ENCODE data around the gene FBH1.

FBH1 gene

DNA sequence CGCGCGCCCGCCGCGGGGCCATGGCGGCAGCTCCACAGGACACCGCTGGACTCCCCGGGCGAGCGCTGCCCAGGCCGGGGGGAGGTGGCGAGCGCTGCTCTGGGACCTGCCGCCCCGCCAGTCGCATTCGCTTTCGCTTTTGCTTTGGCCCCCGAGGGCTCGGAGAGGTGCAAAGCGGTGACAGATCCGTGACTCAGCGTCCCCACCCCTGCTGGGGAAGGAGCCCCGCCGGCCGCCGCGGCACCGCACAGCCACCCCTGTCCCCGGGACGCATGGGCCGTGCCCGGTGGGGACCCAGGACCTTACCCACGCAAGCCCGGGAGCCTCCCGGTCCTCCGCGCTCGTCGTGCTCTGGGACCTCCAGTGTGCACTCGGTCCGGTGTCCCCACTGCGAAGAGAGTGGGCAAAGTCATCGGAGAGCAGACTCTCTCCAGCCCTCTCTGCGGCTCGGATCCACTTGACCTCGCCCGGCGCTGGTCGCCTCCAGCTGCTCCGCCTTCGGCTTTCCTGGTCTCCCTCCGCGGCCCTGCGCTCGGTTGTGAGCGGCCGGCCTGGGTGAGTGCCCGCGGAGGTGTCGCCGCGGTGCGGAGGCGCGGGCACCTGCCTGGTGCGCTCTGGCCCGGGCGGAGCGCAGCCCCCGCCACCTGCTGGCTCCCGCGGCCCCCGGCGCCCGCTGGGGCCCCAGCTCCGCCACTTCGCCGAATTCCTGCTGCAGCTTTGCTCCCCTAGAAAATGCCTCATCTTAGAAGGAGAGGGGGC is 87.6 kb downstream of the FBH1 start, which contains the start of gene IL15RA:
Gene IL15RA (minus strand): TSS at position 73 of the 759 bp plus-strand sequence. CDS start 51 bp downstream, at position 22.
- Histone ChIP-seq H3K4me3 (ENCODE audit: low read depth, low read length, poor library complexity, severe bottlenecking) (peak within 1 kb of the TSS; percentile 66), H3K4me1 (ENCODE audit: insufficient read depth, low read length, severe bottlenecking) (peaks cover 15% of the 10 kb centered on the region), H3K36me3 (ENCODE audit: insufficient read depth, low read length) (no peaks in the 10 kb centered on the region), H3K4me2 (ENCODE audit: low read length) (peak within 1 kb of the TSS; percentile 60), H3K9ac (ENCODE audit: low read length) (peak within 1 kb of the TSS; percentile 42), H4K20me1 (ENCODE audit: insufficient read depth, low read length) (no peaks in the 10 kb centered on the region), H3K9me3 (ENCODE audit: low read length) (no peaks in the 10 kb centered on the region), H3K9me2 (ENCODE audit: low read depth, low read length) (no peaks in the 10 kb centered on the region), H3F3A (ENCODE audit: insufficient read depth, low read length) (no peaks in the 10 kb centered on the region), H3K27ac (ENCODE audit: low read depth, low read length, poor library complexity, severe bottlenecking) (no peak within 1 kb of the TSS), H2AFZ (ENCODE audit: low read length) (no peak within 1 kb of the TSS), H3K79me2 (ENCODE audit: insufficient read depth, low read length) (no peaks in the 10 kb centered on the region), H3K27me3 (ENCODE audit: insufficient read depth, low read length) (no peaks in the 10 kb centered on the region; the same call in 1 of the 2 replicates)
- no peak for TF ChIP-seq EZH2 (IDR thresholded peaks at IDR 0.05; ENCODE audit: borderline replicate concordance, low read length)
- TF ChIP-seq, protein P1, sequence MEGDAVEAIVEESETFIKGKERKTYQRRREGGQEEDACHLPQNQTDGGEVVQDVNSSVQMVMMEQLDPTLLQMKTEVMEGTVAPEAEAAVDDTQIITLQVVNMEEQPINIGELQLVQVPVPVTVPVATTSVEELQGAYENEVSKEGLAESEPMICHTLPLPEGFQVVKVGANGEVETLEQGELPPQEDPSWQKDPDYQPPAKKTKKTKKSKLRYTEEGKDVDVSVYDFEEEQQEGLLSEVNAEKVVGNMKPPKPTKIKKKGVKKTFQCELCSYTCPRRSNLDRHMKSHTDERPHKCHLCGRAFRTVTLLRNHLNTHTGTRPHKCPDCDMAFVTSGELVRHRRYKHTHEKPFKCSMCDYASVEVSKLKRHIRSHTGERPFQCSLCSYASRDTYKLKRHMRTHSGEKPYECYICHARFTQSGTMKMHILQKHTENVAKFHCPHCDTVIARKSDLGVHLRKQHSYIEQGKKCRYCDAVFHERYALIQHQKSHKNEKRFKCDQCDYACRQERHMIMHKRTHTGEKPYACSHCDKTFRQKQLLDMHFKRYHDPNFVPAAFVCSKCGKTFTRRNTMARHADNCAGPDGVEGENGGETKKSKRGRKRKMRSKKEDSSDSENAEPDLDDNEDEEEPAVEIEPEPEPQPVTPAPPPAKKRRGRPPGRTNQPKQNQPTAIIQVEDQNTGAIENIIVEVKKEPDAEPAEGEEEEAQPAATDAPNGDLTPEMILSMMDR (IDR thresholded peaks at IDR 0.05; ENCODE audit: low read length): no peak; the same call in 1 of the 2 replicates

DNA sequence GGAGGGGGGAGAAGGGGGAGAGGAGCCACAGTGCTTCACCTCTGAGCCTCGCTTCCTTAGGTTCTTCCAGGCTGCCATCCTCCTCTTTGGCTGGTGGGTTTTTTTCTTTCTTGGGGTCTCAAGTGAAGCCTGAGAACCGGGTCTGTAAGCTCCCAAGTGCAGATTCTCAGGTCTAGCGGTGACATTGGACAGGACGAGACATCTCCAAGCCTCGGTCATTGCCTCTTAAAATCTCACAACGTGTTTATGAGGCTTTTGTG is 88.1 kb downstream of the FBH1 start:
- H3K9me3 ChIP-seq (ENCODE audit: low read length): no peaks in the 10 kb centered on the region
- H3K9ac ChIP-seq (ENCODE audit: low read length): peak overlapping the region; percentile 24; the same call in 1 of the 2 replicates
- H4K20me1 ChIP-seq (ENCODE audit: insufficient read depth, low read length): no peaks in the 10 kb centered on the region
- H3K27me3 ChIP-seq (ENCODE audit: insufficient read depth, low read length): no peaks in the 10 kb centered on the region; the same call in 1 of the 2 replicates
- no peaks in the 10 kb centered on the region for H3K9me2 ChIP-seq (ENCODE audit: low read depth, low read length)
- H3K4me3 ChIP-seq (ENCODE audit: low read depth, low read length, poor library complexity, severe bottlenecking): peak overlapping the region; percentile 66
- H3K27ac ChIP-seq (ENCODE audit: low read depth, low read length, poor library complexity, severe bottlenecking): no peak overlapping the region
- no peaks in the 10 kb centered on the region for H3F3A ChIP-seq (ENCODE audit: insufficient read depth, low read length)
- H2AFZ ChIP-seq (ENCODE audit: low read length): no peak overlapping the region
- H3K36me3 ChIP-seq (ENCODE audit: insufficient read depth, low read length): no peaks in the 10 kb centered on the region
- H3K4me1 ChIP-seq (ENCODE audit: insufficient read depth, low read length, severe bottlenecking): peaks cover 15% of the 10 kb centered on the region
- peak overlapping the region; percentile 60 for H3K4me2 ChIP-seq (ENCODE audit: low read length)
- no peaks in the 10 kb centered on the region for H3K79me2 ChIP-seq (ENCODE audit: insufficient read depth, low read length)
- TF ChIP-seq, protein P1 (IDR thresholded peaks at IDR 0.05; ENCODE audit: low read length): no peak
- no peak for TF ChIP-seq EZH2 (IDR thresholded peaks at IDR 0.05; ENCODE audit: borderline replicate concordance, low read length)

DNA sequence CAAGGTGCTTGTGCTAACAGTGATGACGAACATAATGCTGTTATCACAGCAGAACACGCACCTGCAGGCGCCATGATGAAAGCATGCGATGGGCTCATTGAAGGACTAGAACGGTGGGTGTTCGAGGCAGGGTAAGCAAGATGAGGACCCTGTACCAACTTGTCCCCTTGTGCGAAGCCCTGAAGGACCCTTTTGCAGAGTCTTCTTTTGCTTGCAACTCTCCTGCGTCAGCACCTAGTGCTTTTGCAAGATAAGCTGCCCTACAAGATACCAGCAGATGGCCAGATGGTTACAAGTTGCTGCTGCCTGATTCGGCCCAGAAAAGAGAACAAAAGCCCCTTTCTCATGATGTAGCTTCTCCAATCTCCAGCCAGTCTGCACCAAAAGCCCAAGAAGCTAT is 91.5 kb downstream of the FBH1 start:
- Histone ChIP-seq H3K27me3 (ENCODE audit: insufficient read depth, low read length) (no peaks in the 10 kb centered on the region; the same call in 1 of the 2 replicates), H3K9me2 (ENCODE audit: low read depth, low read length) (no peaks in the 10 kb centered on the region), H3K27ac (ENCODE audit: low read depth, low read length, poor library complexity, severe bottlenecking) (no peak overlapping the region), H3K4me2 (ENCODE audit: low read length) (no peak overlapping the region), H3F3A (ENCODE audit: insufficient read depth, low read length) (no peaks in the 10 kb centered on the region), H4K20me1 (ENCODE audit: insufficient read depth, low read length) (no peaks in the 10 kb centered on the region), H3K9me3 (ENCODE audit: low read length) (no peaks in the 10 kb centered on the region), H3K36me3 (ENCODE audit: insufficient read depth, low read length) (no peaks in the 10 kb centered on the region), H2AFZ (ENCODE audit: low read length) (no peak overlapping the region), H3K4me1 (ENCODE audit: insufficient read depth, low read length, severe bottlenecking) (peaks cover 10% of the 10 kb centered on the region), H3K79me2 (ENCODE audit: insufficient read depth, low read length) (no peaks in the 10 kb centered on the region), H3K4me3 (ENCODE audit: low read depth, low read length, poor library complexity, severe bottlenecking) (no peak overlapping the region), H3K9ac (ENCODE audit: low read length) (no peak overlapping the region)
- TF ChIP-seq, protein P1 (IDR thresholded peaks at IDR 0.05; ENCODE audit: low read length): no peak
- TF ChIP-seq EZH2 (IDR thresholded peaks at IDR 0.05; ENCODE audit: borderline replicate concordance, low read length): no peak

Data from OCI-LY1 (cell line).